ENCODE measurements around the gene PHYKPL.

The PHYKPL gene

DNA sequence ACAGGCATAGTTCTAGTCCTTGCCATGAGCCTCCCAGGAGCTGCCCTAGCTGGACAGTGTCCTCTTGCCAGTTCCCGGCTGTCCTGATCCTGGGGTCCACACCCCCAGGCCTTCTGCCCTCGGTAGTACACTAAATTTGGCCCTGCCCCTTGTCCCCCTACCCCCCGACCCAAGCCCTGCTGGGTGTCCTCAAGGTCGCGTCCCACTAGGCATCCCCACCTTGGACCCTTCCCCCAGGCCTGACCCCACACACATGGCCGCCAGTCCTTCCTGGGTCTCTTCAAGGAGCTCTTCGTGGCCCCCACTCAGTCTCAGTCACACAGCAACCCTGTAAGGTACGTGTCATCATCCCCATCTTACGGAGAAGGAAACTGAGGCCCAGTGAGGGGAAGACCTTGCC lies 40.0 kb upstream of the PHYKPL start:
- TF ChIP-seq, protein P1, sequence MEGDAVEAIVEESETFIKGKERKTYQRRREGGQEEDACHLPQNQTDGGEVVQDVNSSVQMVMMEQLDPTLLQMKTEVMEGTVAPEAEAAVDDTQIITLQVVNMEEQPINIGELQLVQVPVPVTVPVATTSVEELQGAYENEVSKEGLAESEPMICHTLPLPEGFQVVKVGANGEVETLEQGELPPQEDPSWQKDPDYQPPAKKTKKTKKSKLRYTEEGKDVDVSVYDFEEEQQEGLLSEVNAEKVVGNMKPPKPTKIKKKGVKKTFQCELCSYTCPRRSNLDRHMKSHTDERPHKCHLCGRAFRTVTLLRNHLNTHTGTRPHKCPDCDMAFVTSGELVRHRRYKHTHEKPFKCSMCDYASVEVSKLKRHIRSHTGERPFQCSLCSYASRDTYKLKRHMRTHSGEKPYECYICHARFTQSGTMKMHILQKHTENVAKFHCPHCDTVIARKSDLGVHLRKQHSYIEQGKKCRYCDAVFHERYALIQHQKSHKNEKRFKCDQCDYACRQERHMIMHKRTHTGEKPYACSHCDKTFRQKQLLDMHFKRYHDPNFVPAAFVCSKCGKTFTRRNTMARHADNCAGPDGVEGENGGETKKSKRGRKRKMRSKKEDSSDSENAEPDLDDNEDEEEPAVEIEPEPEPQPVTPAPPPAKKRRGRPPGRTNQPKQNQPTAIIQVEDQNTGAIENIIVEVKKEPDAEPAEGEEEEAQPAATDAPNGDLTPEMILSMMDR (IDR thresholded peaks at IDR 0.05; ENCODE audit: control insufficient read depth, insufficient read depth, low read depth, low read length, missing control alignments), result no peak
- H3K4me3 ChIP-seq (ENCODE audit: control insufficient read depth, low read depth, low read length), result no peak overlapping the region
- DNase-seq (ENCODE audit: low read depth), result no peak

GRCh38 chr5:178271726-178272479 lies 39.3 kb upstream of the PHYKPL start:
- no peak overlapping the region for H3K4me3 ChIP-seq (ENCODE audit: control insufficient read depth, low read depth, low read length)
- no peak for DNase-seq (ENCODE audit: low read depth)
- TF ChIP-seq, protein P1 (IDR thresholded peaks at IDR 0.05; ENCODE audit: control insufficient read depth, insufficient read depth, low read depth, low read length, missing control alignments), result no peak

DNA sequence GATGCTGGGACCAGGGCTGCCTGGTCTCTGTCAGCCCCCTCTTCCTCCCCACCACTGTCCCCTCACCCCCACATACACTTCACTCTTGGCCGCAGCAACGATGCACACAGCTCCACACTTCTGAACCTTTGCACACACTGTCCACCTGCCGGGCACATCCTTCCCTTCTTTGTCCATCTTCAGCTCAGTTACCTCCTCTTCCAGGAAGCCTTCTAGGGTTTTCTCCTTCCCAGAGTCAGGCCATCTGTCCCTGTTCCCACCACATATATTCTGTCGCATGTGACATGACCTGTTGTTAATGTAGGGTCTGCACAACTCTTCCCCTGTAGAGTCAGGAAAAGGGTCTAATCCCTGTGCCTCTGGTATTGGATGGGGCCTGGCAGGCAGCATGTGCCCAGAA lies 38.6 kb upstream of the PHYKPL start:
- TF ChIP-seq, protein P1 (IDR thresholded peaks at IDR 0.05; ENCODE audit: control insufficient read depth, insufficient read depth, low read depth, low read length, missing control alignments), result no peak
- DNase-seq (ENCODE audit: low read depth), result no peak
- H3K4me3 ChIP-seq (ENCODE audit: control insufficient read depth, low read depth, low read length), result no peak overlapping the region

DNA sequence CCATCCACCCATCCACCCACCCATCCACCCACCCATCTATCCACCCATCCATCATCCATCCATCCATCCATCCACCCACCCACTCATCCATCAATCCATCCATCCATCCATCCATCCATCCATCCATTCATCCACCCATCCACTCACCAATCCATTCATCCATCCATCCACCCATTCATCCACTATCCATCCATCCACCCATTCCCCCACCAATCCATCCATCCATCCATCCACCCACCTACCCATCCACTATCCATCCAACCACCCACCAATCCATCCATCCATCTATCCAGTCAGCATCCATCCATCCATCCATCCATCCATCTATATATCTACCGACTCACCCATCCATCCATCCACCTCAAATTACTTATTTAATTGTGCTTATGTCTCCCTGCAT lies 36.9 kb upstream of the PHYKPL start:
- DNase-seq (ENCODE audit: low read depth), result no peak
- no peak overlapping the region for H3K4me3 ChIP-seq (ENCODE audit: control insufficient read depth, low read depth, low read length)
- TF ChIP-seq, protein P1 (IDR thresholded peaks at IDR 0.05; ENCODE audit: control insufficient read depth, insufficient read depth, low read depth, low read length, missing control alignments), result no peak

DNA sequence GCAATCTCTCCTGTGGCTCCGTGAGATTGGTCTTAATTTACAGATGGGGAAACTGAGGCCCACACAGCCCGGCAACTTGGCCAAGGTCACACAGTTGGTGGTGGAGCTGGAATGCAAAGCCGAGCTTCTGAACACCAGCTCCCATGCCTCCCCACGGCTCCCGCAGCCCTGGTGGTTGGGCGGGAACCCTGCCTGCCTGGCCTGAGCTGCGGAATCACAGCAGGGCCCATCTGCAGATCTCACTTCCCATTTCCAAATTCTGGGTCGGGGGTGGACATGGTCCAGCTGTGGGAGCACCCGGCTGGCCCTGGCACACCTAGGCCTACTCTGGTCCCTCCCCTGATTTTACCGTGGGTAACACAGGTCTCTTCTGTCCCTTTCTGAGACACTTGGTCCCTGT lies 35.3 kb upstream of the PHYKPL start:
- no peak for DNase-seq (ENCODE audit: low read depth)
- TF ChIP-seq, protein P1 (IDR thresholded peaks at IDR 0.05; ENCODE audit: control insufficient read depth, insufficient read depth, low read depth, low read length, missing control alignments), result no peak
- H3K4me3 ChIP-seq (ENCODE audit: control insufficient read depth, low read depth, low read length), result no peak overlapping the region

DNA sequence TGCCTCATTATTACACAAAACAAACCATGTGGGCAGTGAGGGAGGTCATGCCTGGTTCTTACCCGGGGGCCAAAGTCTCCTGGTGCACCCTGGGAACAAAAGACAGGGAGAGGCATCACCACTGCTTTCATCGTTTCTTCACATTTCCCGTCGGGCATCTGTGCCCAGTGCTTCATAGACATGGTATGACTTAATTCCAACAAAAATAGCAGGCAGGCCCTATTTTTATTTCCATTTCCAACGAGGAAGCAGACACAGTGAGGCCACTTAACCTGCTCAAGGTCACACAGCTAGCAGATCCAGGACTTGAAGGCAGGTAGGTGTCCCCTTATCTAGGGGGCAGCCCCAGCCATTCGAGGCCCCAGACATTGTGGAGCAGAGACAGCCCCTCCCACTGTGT lies 34.6 kb upstream of the PHYKPL start:
- no peak overlapping the region for H3K4me3 ChIP-seq (ENCODE audit: control insufficient read depth, low read depth, low read length)
- TF ChIP-seq, protein P1 (IDR thresholded peaks at IDR 0.05; ENCODE audit: control insufficient read depth, insufficient read depth, low read depth, low read length, missing control alignments), result no peak
- DNase-seq (ENCODE audit: low read depth), result no peak

All from AG09309 (cell line).